ENCODE results near the gene SORCS2.

DNA sequence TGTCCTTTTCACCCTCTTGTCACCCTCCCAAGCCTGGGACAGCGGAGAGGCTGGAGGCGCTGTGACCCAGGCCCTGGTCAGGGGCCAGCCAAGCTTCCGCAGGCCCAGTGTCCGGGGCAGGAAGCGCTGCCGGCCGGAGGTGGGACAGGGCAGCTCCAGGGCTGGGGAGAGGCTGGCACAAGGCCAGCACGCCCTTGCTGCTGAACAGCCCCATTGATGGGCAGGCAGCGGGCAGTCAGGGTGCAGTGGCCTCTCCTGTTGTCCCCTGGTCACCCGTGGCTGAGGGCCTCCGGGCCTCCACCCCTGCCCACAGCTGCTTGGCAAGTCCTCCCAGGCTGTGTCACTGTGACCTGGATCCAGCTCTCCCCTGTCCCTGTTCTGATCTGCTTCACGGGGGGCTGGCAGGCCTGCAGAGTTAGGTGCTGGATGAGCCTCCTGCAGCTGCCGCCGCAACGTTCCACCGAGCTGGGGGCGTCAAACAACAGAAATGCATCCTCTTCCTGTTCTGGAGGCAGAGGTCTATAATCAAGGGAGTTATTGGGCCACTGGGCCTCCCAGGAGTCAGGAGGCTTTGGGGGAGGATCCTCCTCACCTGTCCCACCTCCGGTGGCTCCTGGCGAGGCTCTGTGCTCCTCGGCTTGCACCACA is 134.5 kb downstream of the SORCS2 start:
- TF ChIP-seq, protein P1, sequence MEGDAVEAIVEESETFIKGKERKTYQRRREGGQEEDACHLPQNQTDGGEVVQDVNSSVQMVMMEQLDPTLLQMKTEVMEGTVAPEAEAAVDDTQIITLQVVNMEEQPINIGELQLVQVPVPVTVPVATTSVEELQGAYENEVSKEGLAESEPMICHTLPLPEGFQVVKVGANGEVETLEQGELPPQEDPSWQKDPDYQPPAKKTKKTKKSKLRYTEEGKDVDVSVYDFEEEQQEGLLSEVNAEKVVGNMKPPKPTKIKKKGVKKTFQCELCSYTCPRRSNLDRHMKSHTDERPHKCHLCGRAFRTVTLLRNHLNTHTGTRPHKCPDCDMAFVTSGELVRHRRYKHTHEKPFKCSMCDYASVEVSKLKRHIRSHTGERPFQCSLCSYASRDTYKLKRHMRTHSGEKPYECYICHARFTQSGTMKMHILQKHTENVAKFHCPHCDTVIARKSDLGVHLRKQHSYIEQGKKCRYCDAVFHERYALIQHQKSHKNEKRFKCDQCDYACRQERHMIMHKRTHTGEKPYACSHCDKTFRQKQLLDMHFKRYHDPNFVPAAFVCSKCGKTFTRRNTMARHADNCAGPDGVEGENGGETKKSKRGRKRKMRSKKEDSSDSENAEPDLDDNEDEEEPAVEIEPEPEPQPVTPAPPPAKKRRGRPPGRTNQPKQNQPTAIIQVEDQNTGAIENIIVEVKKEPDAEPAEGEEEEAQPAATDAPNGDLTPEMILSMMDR (IDR thresholded peaks at IDR 0.05) = no peak
- TF ChIP-seq SIN3A (IDR thresholded peaks at IDR 0.05; ENCODE audit: borderline replicate concordance, insufficient read depth, low read depth, low read length) = no peak
- TF ChIP-seq, protein P2, sequence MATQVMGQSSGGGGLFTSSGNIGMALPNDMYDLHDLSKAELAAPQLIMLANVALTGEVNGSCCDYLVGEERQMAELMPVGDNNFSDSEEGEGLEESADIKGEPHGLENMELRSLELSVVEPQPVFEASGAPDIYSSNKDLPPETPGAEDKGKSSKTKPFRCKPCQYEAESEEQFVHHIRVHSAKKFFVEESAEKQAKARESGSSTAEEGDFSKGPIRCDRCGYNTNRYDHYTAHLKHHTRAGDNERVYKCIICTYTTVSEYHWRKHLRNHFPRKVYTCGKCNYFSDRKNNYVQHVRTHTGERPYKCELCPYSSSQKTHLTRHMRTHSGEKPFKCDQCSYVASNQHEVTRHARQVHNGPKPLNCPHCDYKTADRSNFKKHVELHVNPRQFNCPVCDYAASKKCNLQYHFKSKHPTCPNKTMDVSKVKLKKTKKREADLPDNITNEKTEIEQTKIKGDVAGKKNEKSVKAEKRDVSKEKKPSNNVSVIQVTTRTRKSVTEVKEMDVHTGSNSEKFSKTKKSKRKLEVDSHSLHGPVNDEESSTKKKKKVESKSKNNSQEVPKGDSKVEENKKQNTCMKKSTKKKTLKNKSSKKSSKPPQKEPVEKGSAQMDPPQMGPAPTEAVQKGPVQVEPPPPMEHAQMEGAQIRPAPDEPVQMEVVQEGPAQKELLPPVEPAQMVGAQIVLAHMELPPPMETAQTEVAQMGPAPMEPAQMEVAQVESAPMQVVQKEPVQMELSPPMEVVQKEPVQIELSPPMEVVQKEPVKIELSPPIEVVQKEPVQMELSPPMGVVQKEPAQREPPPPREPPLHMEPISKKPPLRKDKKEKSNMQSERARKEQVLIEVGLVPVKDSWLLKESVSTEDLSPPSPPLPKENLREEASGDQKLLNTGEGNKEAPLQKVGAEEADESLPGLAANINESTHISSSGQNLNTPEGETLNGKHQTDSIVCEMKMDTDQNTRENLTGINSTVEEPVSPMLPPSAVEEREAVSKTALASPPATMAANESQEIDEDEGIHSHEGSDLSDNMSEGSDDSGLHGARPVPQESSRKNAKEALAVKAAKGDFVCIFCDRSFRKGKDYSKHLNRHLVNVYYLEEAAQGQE (IDR thresholded peaks at IDR 0.05; ENCODE audit: insufficient read depth in 1 of 2, low read depth in 2 of 2, low read length in 1 of 2) = no peak
- TF ChIP-seq POLR2AphosphoS5 (IDR thresholded peaks at IDR 0.05; ENCODE audit: low read depth, low read length) = no peak
- no peak for TF ChIP-seq TCF7L2 (IDR thresholded peaks at IDR 0.05; ENCODE audit: low read depth, low read length)

All from Panc1 (cell line).